ENCODE results near the gene NSUN2. TPM values are rescaled to one million over a fixed set of nuclear protein-coding genes. Genes with fewer than 3 reads are reported as not detected.

Gene NSUN2
- total and polyA plus RNA-seq, 4 donors, result 36.6 to 52.7 (median 44.1) TPM

GRCh38 chr5:6675784-6676491 is 43.1 kb upstream of the NSUN2 start:
- DNase-seq (no peak), ATAC-seq (ENCODE audit: insufficient read depth, low FRiP score) (no peak)
- no peak overlapping the region for H3K27ac ChIP-seq (ENCODE audit: low read depth in 1 of 2, low read length in 1 of 2)
- no peak overlapping the region for H3K9ac ChIP-seq (ENCODE audit: insufficient read depth in 1 of 2, low read length in 2 of 2)
- no peaks in the 10 kb centered on the region for H3K36me3 ChIP-seq (ENCODE audit: control insufficient read depth in 4 of 4, insufficient read depth in 4 of 4, low read length in 4 of 4)
- no peak overlapping the region for H3K4me3 ChIP-seq
- no peaks in the 10 kb centered on the region for H3K4me1 ChIP-seq (ENCODE audit: control insufficient read depth in 5 of 5, insufficient read depth in 5 of 5, low read length in 5 of 5)
- TF ChIP-seq CTCF (IDR thresholded peaks at IDR 0.05; ENCODE audit: control extremely low read depth, extremely low read depth), result no peak
- WGBS, 2 donors, result 90 to 92% methylated on average over 5 of the region's 5 CpGs
- no peaks in the 10 kb centered on the region for H3K27me3 ChIP-seq (ENCODE audit: control insufficient read depth in 3 of 3, insufficient read depth in 3 of 3, low read length in 2 of 3)
- no peaks in the 10 kb centered on the region for H3K9me3 ChIP-seq (ENCODE audit: control insufficient read depth in 4 of 4, insufficient read depth in 3 of 4, low read length in 3 of 4)

DNA sequence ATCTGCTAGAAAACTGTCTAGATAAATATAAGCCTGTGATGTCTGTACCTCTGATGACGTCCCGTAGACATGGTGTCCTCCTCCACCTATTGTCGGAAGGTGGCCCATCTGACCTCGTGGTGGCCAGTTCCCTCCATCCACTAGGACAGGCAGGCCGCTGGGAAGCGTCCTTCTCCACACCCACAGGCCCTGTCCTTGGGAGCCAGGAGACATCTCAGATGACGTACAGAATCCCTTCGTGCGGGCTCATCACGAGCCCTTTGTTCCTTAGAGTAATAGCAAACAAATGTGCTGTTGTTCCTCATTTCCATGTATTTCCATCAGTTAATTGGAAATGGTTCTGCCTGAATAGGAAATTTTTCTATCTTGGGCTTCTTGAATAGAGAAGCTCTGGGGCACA is 42.0 kb upstream of the NSUN2 start:
- Histone ChIP-seq H3K36me3 (ENCODE audit: control insufficient read depth in 4 of 4, insufficient read depth in 4 of 4, low read length in 4 of 4) (peaks cover 0 to 8% (median 3%) of the 10 kb centered on the region in 4 donors), H3K9ac (ENCODE audit: insufficient read depth in 1 of 2, low read length in 2 of 2) (no peak overlapping the region), H3K27me3 (ENCODE audit: control insufficient read depth in 3 of 3, insufficient read depth in 3 of 3, low read length in 2 of 3) (no peaks in the 10 kb centered on the region), H3K4me1 (ENCODE audit: control insufficient read depth in 5 of 5, insufficient read depth in 5 of 5, low read length in 5 of 5) (no peaks in the 10 kb centered on the region), H3K27ac (ENCODE audit: low read depth in 1 of 2, low read length in 1 of 2) (no peak overlapping the region), H3K9me3 (ENCODE audit: control insufficient read depth in 4 of 4, insufficient read depth in 3 of 4, low read length in 3 of 4) (peaks cover 0 to 2% (median 0%) of the 10 kb centered on the region in 4 donors), H3K4me3 (no peak overlapping the region)
- 95 to 97% methylated on average over 10 of the region's 10 CpGs for whole genome bisulfite sequencing, 2 donors
- no peak for DNase-seq
- ATAC-seq (ENCODE audit: insufficient read depth, low FRiP score), result no peak
- no peak for TF ChIP-seq CTCF (IDR thresholded peaks at IDR 0.05; ENCODE audit: control extremely low read depth, extremely low read depth)

- Histone ChIP-seq H3K27ac (ENCODE audit: low read depth in 1 of 2, low read length in 1 of 2) (no peak overlapping the region), H3K27me3 (ENCODE audit: control insufficient read depth in 3 of 3, insufficient read depth in 3 of 3, low read length in 2 of 3) (no peaks in the 10 kb centered on the region), H3K9ac (ENCODE audit: insufficient read depth in 1 of 2, low read length in 2 of 2) (no peak overlapping the region), H3K36me3 (ENCODE audit: control insufficient read depth in 4 of 4, insufficient read depth in 4 of 4, low read length in 4 of 4) (peaks cover 0 to 8% (median 5%) of the 10 kb centered on the region in 4 donors), H3K9me3 (ENCODE audit: control insufficient read depth in 4 of 4, insufficient read depth in 3 of 4, low read length in 3 of 4) (peaks cover 0 to 3% (median 0%) of the 10 kb centered on the region in 4 donors), H3K4me1 (ENCODE audit: control insufficient read depth in 5 of 5, insufficient read depth in 5 of 5, low read length in 5 of 5) (no peaks in the 10 kb centered on the region), H3K4me3 (no peak overlapping the region)
- DNase-seq (no peak), ATAC-seq (ENCODE audit: insufficient read depth, low FRiP score) (no peak)
- TF ChIP-seq CTCF (IDR thresholded peaks at IDR 0.05; ENCODE audit: control extremely low read depth, extremely low read depth), result no peak
- WGBS, 2 donors, result 96 to 100% methylated on average over 3 of the region's 3 CpGs
Measured at GRCh38 chr5:6674421-6674820, 41.6 kb upstream of the NSUN2 start.
